HG02840 (cell line): ENCODE data around the gene CDK13.
"Not testable (repeated sequence)": the region's sequence is repeated elsewhere in the genome, so short reads cannot be mapped to it uniquely, and the experiment has no call there.

Experiments
- ATAC-seq: cut with Tn5 transposase; IDR thresholded peaks from one replicate; pipeline ENCODE4 v1.9.1; 2021; ENCODE audit warnings: mild to moderate bottlenecking, moderate library complexity, moderate number of reproducible peaks; ENCODE audit not compliant: unreplicated experiment, low FRiP score

The CDK13 gene

GRCh38 chr7:40145596-40146130 lies 195.6 kb downstream of the CDK13 start:
- not testable (repeated sequence) for ATAC-seq

GRCh38 chr7:40147371-40148246 lies 197.6 kb downstream of the CDK13 start:
- no peak for ATAC-seq

GRCh38 chr7:40148247-40148580 lies 198.2 kb downstream of the CDK13 start:
- not testable (repeated sequence) for ATAC-seq

GRCh38 chr7:40148671-40149070 lies 198.6 kb downstream of the CDK13 start:
- no peak for ATAC-seq
